PC-9 (cell line): Measurements from ENCODE around the gene WDR12.

Source experiments
- EZH2 ChIP-seq: fragments of 200-600 bp; sonication (generic); IDR thresholded peaks from 2 replicates; pipeline ENCODE4 v1.8.0; 2017; ENCODE audit warnings: antibody characterized with exemption, low read depth
- TF ChIP-seq, protein P1 (sequence below): fragments of 200-600 bp; sonication (generic); conservative IDR thresholded peaks from 2 replicates; pipeline ENCODE4 v1.6.1; 2017; ENCODE audit warnings: mixed run types, antibody characterized with exemption, mild to moderate bottlenecking, moderate library complexity

DNA sequence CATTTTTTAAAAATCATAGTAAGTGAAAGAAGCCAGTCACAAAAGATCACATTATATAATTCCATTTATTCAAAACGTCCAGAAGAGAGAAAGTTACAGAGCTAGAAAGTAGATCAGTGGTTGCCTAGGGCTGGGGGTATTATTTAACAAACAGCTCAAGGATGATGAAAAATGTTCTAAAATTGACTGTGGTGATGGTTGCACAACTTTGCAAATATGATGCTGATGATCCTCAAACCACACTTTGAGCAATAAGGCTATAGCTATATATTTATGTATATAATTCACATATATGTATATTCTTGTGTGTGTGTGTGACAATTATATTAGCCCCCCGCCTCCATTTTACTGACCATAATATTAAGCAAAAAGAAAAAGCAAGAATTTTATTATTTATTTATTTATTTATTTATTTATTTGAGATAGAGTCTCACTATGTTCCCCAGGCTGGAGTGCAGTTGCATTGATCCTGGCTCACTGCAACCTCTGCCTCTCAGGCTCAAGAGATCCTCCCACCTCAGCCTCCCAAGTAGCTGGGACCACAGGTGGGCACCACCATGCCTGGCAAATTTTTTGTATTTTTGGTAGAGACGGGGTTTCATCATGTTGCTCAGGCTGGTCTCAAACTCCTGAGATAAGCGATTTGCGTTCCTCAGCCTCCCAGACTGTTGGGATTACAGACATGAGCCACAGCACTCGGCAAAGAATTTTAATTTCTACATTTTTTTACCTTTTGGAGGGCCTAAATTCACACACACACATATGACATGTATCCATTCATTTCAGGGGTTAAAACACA, 1.9 kb downstream of the WDR12 start:
- TF ChIP-seq, protein P1, sequence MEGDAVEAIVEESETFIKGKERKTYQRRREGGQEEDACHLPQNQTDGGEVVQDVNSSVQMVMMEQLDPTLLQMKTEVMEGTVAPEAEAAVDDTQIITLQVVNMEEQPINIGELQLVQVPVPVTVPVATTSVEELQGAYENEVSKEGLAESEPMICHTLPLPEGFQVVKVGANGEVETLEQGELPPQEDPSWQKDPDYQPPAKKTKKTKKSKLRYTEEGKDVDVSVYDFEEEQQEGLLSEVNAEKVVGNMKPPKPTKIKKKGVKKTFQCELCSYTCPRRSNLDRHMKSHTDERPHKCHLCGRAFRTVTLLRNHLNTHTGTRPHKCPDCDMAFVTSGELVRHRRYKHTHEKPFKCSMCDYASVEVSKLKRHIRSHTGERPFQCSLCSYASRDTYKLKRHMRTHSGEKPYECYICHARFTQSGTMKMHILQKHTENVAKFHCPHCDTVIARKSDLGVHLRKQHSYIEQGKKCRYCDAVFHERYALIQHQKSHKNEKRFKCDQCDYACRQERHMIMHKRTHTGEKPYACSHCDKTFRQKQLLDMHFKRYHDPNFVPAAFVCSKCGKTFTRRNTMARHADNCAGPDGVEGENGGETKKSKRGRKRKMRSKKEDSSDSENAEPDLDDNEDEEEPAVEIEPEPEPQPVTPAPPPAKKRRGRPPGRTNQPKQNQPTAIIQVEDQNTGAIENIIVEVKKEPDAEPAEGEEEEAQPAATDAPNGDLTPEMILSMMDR, result no peak
- no peak for TF ChIP-seq EZH2
